Putamen (tissue), 1 donor: Measurements from ENCODE around the gene KCNJ4.
"Not testable (repeated sequence)": the region's sequence is repeated elsewhere in the genome, so short reads cannot be mapped to it uniquely, and the experiment has no call there.

ENCODE experiments used
- DNase-seq: peaks from one replicate; pipeline ENCODE4 v3.0.0-alpha.2; 2016; ENCODE audit warnings: low spot score

KCNJ4 gene

DNA sequence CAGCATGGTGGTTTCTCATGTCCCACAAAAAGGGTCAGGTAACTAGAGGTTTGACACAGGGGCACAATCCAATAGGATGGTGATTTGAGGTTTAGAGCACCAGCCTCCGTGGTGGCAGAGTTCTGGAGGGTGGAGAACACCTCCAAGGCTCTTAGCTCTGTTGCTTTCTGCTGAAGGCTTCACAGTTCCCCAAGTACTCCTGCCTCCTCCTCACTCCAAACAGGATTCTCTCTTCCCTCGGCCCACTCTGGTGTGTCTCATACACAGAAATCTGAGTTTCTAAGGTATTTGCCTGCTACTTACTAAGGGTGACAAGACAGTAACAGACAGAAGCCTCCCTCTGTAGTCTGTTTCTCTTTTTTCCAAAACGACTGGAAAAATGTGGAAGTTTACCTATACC is 73.6 kb downstream of the KCNJ4 start:
- DNase-seq = not testable (repeated sequence)
